CD14-positive monocyte (primary cell): ENCODE results near the gene SELL. TPM values are rescaled to one million over a fixed set of nuclear protein-coding genes. Genes with fewer than 3 reads are reported as not detected.

Source experiments
- DNase-seq, 3 donors: peaks; one replicate each; pipeline ENCODE4 v3.0.0-alpha.2; 2011 to 2022
- H2AFZ ChIP-seq: 2 replicates; pipeline ENCODE4 v1.6.0; 2012; ENCODE audit warnings: mild to moderate bottlenecking, low read depth, low read length, inconsistent platforms; ENCODE audit not compliant: insufficient read depth, poor library complexity, severe bottlenecking
- H3K27ac ChIP-seq, 2 donors: 1 replicate in 1 of 2; 2 replicates in 1 of 2; pipeline ENCODE4 v1.5.1; 2012 to 2013; ENCODE audit warnings: low read length in 2 of 2, control low read depth in 1 of 2, inconsistent platforms in 1 of 2, low read depth in 1 of 2, mild to moderate bottlenecking in 1 of 2
- H3K27me3 ChIP-seq, 2 donors: one replicate each; pipeline versions ENCODE4 v1.6.0 to v1.6.1; 2011 to 2013; ENCODE audit warnings: low read length in 2 of 2; ENCODE audit not compliant: control insufficient read depth in 2 of 2, insufficient read depth in 2 of 2
- H3K36me3 ChIP-seq, 2 donors: replicated peaks in 1 of 2; 1 replicate in 1 of 2; 2 replicates in 1 of 2; pipeline versions ENCODE4 v1.5.1 to v1.6.1; 2012 to 2013; ENCODE audit warnings: low read length in 2 of 2, control low read depth in 1 of 2, inconsistent platforms in 1 of 2, mild to moderate bottlenecking in 1 of 2; ENCODE audit not compliant: insufficient read depth in 2 of 2, control insufficient read depth in 1 of 2
- H3K4me1 ChIP-seq, 2 donors: 1 replicate in 1 of 2; 2 replicates in 1 of 2; pipeline versions ENCODE4 v1.5.1 to v1.6.1; 2012 to 2013; ENCODE audit warnings: low read length in 2 of 2, control low read depth in 1 of 2, inconsistent platforms in 1 of 2, mild to moderate bottlenecking in 1 of 2, moderate library complexity in 1 of 2; ENCODE audit not compliant: insufficient read depth in 2 of 2, control insufficient read depth in 1 of 2
- H3K4me2 ChIP-seq: replicated peaks from 2 replicates; pipeline ENCODE3; 2012; ENCODE audit warnings: low read length, moderate library complexity, mild to moderate bottlenecking; ENCODE audit not compliant: poor library complexity, severe bottlenecking; ENCODE audit errors: extremely low read depth
- H3K4me3 ChIP-seq, 3 experiments: fragments of 200-600 bp in 1 of 3; sonication (generic) in 1 of 3; replicated peaks in 1 of 3; 1 replicate in 2 of 3; 2 replicates in 1 of 3; pipeline ENCODE4 v1.5.1; 2011 to 2013; ENCODE audit warnings: low read length in 3 of 3, mild to moderate bottlenecking in 3 of 3, control low read depth in 2 of 3, low read depth in 2 of 3, inconsistent platforms in 1 of 3, moderate library complexity in 1 of 3
- H3K79me2 ChIP-seq: 2 replicates; pipeline ENCODE4 v1.6.0; 2012; ENCODE audit warnings: mild to moderate bottlenecking, control low read depth, inconsistent platforms, low read length, moderate library complexity; ENCODE audit not compliant: insufficient read depth
- H3K9ac ChIP-seq: 2 replicates; pipeline ENCODE4 v1.6.0; 2017; ENCODE audit warnings: low read length, mild to moderate bottlenecking; ENCODE audit not compliant: insufficient read depth, poor library complexity, severe bottlenecking
- H3K9me3 ChIP-seq, 2 donors: replicated peaks in 1 of 2; 1 replicate in 1 of 2; 2 replicates in 1 of 2; pipeline versions ENCODE4 v1.5.1 to v1.6.1; 2012 to 2013; ENCODE audit warnings: low read length in 2 of 2, control low read depth in 1 of 2; ENCODE audit not compliant: control insufficient read depth in 1 of 2, insufficient read depth in 1 of 2
- H4K20me1 ChIP-seq: 2 replicates; pipeline ENCODE4 v1.6.0; 2012; ENCODE audit warnings: mild to moderate bottlenecking, low read length, control low read depth, moderate library complexity; ENCODE audit not compliant: insufficient read depth
- H3K27ac Mint-ChIP-seq, 7 donors: one replicate each; pipeline ENCODE4 v1.8.0; 2020; ENCODE audit warnings: mild to moderate bottlenecking in 7 of 7, mixed read lengths in 7 of 7, moderate library complexity in 6 of 7, inconsistent platforms in 2 of 7
- H3K27me3 Mint-ChIP-seq, 3 donors: one replicate each; pipeline ENCODE4 v1.8.0; 2021 to 2022; ENCODE audit warnings: low read depth in 3 of 3, mild to moderate bottlenecking in 3 of 3, mixed read lengths in 3 of 3, moderate library complexity in 3 of 3, inconsistent platforms in 1 of 3
- H3K36me3 Mint-ChIP-seq, 2 donors: one replicate each; pipeline ENCODE4 v1.8.0; 2020; ENCODE audit warnings: mixed read lengths in 2 of 2, inconsistent platforms in 1 of 2, mild to moderate bottlenecking in 1 of 2
- H3K4me1 Mint-ChIP-seq: one replicate; pipeline ENCODE4 v1.8.0; 2020; ENCODE audit warnings: mild to moderate bottlenecking, mixed read lengths
- H3K4me3 Mint-ChIP-seq, 2 donors: one replicate each; pipeline ENCODE4 v1.8.0; 2020; ENCODE audit warnings: mild to moderate bottlenecking in 2 of 2, mixed read lengths in 2 of 2, moderate library complexity in 1 of 2
- H3K9me3 Mint-ChIP-seq, 7 donors: one replicate each; pipeline ENCODE4 v1.8.0; 2020 to 2022; ENCODE audit warnings: mixed read lengths in 7 of 7, mild to moderate bottlenecking in 6 of 7, moderate library complexity in 6 of 7, inconsistent platforms in 2 of 7
- CTCF ChIP-seq: fragments of 200-600 bp; IDR thresholded peaks from one replicate; pipeline ENCODE4 v1.8.0; 2022; ENCODE audit warnings: antibody characterized with exemption, mild to moderate bottlenecking
- WGBS: methylation state at CpG from one replicate; pipeline ENCODE4 v1.1.5; 2013; ENCODE audit warnings: missing lambda C conversion rate; ENCODE audit not compliant: insufficient coverage; 5-methylcytosine and 5-hydroxymethylcytosine counted together
- intact Hi-C, 2 donors: fragments of 100-400 bp; cut with micrococcal nuclease; formaldehyde crosslinking; loops; one replicate each; pipeline versions ENCODE4 v1.15.0 to v1.15.1; 2023
- polyA plus RNA-seq, 3 donors: library from polyadenylated mRNA; depleted of rRNA in 1 of 3; unstranded in 2 of 3; stranded (reverse) in 1 of 3; fragments of 300-500 nt in 2 of 3; fragments of >200 nt in 1 of 3; fragmentation: Illumina TruSeq in 2 of 3; gene quantifications; 1 replicate in 2 of 3; 2 replicates in 1 of 3; pipeline ENCODE4 v1.2.3, GENCODE V29; 2012 to 2021

Gene SELL
- polyA plus RNA-seq, 3 donors = 153 to 1,885 (median 1,118) TPM

- H3K27ac ChIP-seq = no peak overlapping the region
- no peak overlapping the region for H3K4me3 ChIP-seq
- no peaks in the 10 kb centered on the region for H3K36me3 ChIP-seq
- Mint-ChIP-seq H3K4me3 (no peak overlapping the region), H3K4me1 (no peaks in the 10 kb centered on the region), H3K9me3 (no peaks in the 10 kb centered on the region), H3K27me3 (peaks cover 2 to 5% (median 4%) of the 10 kb centered on the region in 3 donors), H3K36me3 (no peaks in the 10 kb centered on the region), H3K27ac (no peak overlapping the region)
- H2AFZ ChIP-seq = no peak overlapping the region
- intact Hi-C loops = no loop called here
- H4K20me1 ChIP-seq = no peaks in the 10 kb centered on the region
- no peaks in the 10 kb centered on the region for H3K27me3 ChIP-seq
- DNase-seq = no peak
- no peaks in the 10 kb centered on the region for H3K79me2 ChIP-seq
- no peak overlapping the region for H3K9ac ChIP-seq
- H3K9me3 ChIP-seq = no peaks in the 10 kb centered on the region
- H3K4me1 ChIP-seq = no peaks in the 10 kb centered on the region
- no peak overlapping the region for H3K4me2 ChIP-seq
- TF ChIP-seq CTCF = no peak
Measured at GRCh38 chr1:169729991-169730390, 18.6 kb upstream of the SELL start.

GRCh38 chr1:169727307-169727706 is 15.9 kb upstream of the SELL start:
- Histone ChIP-seq H3K36me3 (no peaks in the 10 kb centered on the region), H2AFZ (no peak overlapping the region), H4K20me1 (no peaks in the 10 kb centered on the region), H3K4me2 (no peak overlapping the region), H3K9ac (no peak overlapping the region), H3K27ac (no peak overlapping the region), H3K4me3 (no peak overlapping the region), H3K79me2 (no peaks in the 10 kb centered on the region), H3K4me1 (no peaks in the 10 kb centered on the region), H3K9me3 (no peaks in the 10 kb centered on the region), H3K27me3 (no peaks in the 10 kb centered on the region)
- 100% methylated on average over 5 of the region's 6 CpGs for WGBS
- no peaks in the 10 kb centered on the region for H3K9me3 Mint-ChIP-seq
- TF ChIP-seq CTCF = no peak
- H3K4me3 Mint-ChIP-seq = no peak overlapping the region
- peaks cover 0 to 5% (median 2%) of the 10 kb centered on the region in 3 donors for H3K27me3 Mint-ChIP-seq
- intact Hi-C loops = no loop called here
- no peak overlapping the region for H3K27ac Mint-ChIP-seq
- no peaks in the 10 kb centered on the region for H3K4me1 Mint-ChIP-seq
- no peak for DNase-seq
- no peaks in the 10 kb centered on the region for H3K36me3 Mint-ChIP-seq
